Measurements from ENCODE around the gene B4GALNT4.

GRCh38 chr11:386483-386882, 17.2 kb downstream of the B4GALNT4 start:
- TF ChIP-seq USF2 (IDR thresholded peaks at IDR 0.05; ENCODE audit: low read length): no peak
- TF ChIP-seq RFX5 (IDR thresholded peaks at IDR 0.05; ENCODE audit: borderline replicate concordance, low read depth, low read length): no peak
- TF ChIP-seq POLR2A (IDR thresholded peaks at IDR 0.05; ENCODE audit: control extremely low read depth in 1 of 2, low read depth in 2 of 2, low read length in 2 of 2): no peak
- TF ChIP-seq CTCF (IDR thresholded peaks at IDR 0.05; ENCODE audit: control extremely low read depth in 1 of 3, insufficient read depth in 1 of 3, low read depth in 1 of 3, low read length in 3 of 3): no peak
- no peak for TF ChIP-seq EZH2 (IDR thresholded peaks at IDR 0.05; ENCODE audit: low read depth, low read length, severe bottlenecking)
- no peak for TF ChIP-seq POLR2AphosphoS5 (IDR thresholded peaks at IDR 0.05; ENCODE audit: low read depth, low read length)
- TF ChIP-seq BACH1 (IDR thresholded peaks at IDR 0.05; ENCODE audit: low read length): no peak
- no peak for TF ChIP-seq CREB1 (IDR thresholded peaks at IDR 0.05)

Data from H1 (cell line).